Measurements from ENCODE around the gene MMS22L.

DNA sequence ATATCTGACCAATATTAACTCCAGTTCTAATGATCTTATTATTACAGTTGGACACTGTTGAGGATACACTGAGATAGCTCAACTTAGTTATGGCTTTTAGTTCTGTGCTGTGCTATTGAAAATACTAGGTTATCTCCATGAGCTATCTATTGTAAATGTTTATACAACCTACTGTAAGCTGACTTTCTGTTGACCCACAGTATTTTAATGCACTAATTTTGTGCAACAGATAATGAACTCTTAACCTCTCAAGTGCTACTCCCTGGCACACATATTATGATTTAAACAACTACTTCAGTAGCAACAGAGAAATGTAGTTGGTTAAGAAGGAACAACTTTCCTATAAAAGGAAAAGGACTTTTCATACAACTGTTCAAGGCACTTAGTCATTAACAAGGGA is 5.2 kb upstream of the MMS22L start:
- TF ChIP-seq, protein P1, sequence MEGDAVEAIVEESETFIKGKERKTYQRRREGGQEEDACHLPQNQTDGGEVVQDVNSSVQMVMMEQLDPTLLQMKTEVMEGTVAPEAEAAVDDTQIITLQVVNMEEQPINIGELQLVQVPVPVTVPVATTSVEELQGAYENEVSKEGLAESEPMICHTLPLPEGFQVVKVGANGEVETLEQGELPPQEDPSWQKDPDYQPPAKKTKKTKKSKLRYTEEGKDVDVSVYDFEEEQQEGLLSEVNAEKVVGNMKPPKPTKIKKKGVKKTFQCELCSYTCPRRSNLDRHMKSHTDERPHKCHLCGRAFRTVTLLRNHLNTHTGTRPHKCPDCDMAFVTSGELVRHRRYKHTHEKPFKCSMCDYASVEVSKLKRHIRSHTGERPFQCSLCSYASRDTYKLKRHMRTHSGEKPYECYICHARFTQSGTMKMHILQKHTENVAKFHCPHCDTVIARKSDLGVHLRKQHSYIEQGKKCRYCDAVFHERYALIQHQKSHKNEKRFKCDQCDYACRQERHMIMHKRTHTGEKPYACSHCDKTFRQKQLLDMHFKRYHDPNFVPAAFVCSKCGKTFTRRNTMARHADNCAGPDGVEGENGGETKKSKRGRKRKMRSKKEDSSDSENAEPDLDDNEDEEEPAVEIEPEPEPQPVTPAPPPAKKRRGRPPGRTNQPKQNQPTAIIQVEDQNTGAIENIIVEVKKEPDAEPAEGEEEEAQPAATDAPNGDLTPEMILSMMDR (conservative IDR thresholded peaks at IDR 0.05; ENCODE audit: low read depth, low read length) = no peak
- TF ChIP-seq MXI1 (IDR thresholded peaks at IDR 0.05; ENCODE audit: borderline replicate concordance, low read depth, low read length) (no peak), RAD21 (IDR thresholded peaks at IDR 0.05; ENCODE audit: low read length) (no peak), SMC3 (IDR thresholded peaks at IDR 0.05; ENCODE audit: low read depth, low read length) (no peak)
- TF ChIP-seq, protein P2, sequence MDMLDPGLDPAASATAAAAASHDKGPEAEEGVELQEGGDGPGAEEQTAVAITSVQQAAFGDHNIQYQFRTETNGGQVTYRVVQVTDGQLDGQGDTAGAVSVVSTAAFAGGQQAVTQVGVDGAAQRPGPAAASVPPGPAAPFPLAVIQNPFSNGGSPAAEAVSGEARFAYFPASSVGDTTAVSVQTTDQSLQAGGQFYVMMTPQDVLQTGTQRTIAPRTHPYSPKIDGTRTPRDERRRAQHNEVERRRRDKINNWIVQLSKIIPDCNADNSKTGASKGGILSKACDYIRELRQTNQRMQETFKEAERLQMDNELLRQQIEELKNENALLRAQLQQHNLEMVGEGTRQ (IDR thresholded peaks at IDR 0.05; ENCODE audit: low read depth, low read length) = no peak
